ENCODE data around the gene ZBTB40.

ZBTB40 gene

GRCh38 chr1:22563671-22564602, 112.3 kb downstream of the ZBTB40 start:
- DNase-seq = no peak

GRCh38 chr1:22566161-22566560, 114.5 kb downstream of the ZBTB40 start:
- no peak for DNase-seq

DNA sequence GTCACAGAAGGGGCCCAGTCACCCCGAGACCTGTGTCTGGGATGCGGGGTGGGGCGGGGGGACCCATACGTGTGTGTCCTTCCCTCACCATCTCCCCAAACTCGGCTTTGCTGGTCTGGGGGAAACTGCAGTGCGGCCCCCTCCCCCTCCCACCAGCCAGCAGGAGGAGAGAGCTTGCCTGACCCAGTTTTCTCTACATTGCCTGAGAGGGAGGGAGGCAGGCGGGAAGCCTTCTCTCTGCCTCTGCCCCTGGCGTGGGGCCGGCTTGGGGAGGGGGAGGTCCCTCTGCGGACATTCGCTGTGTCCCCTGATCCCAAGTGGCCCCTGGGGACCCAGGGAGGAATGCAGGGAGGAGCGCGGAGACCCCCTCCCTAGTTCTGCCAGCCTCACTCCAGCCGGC, 115.5 kb downstream of the ZBTB40 start:
- no peak for DNase-seq

- no peak for DNase-seq
Observed at GRCh38 chr1:22567994-22568393, 116.3 kb downstream of the ZBTB40 start.

GRCh38 chr1:22569269-22569668, 117.6 kb downstream of the ZBTB40 start:
- no peak for DNase-seq

GRCh38 chr1:22570140-22570909, 118.7 kb downstream of the ZBTB40 start:
- DNase-seq = no peak

DNA sequence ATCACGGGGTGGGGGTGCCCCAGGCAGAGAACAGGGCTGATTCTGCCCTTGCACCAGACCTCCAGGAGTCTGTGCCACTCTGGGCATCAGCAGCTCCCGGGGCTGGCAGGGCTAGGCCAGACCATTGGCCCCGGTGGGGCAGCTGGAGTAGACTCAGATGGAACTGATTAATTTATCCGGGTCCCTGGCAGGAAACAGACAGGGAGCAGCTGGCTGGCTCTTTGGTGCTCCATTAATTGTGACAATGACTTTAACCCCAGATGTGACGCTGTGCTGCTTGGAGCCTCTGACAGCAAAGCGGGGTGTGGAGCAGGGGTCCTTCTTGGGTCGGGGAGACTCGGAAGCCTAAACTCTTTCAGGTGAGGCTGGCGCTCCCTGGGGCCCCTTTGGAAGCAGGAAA, 121.2 kb downstream of the ZBTB40 start:
- DNase-seq = no peak

- DNase-seq = no peak
Observed at GRCh38 chr1:22573237-22573636, 121.6 kb downstream of the ZBTB40 start.

GRCh38 chr1:22575532-22576149, 124.0 kb downstream of the ZBTB40 start:
- no peak for DNase-seq

GRCh38 chr1:22576150-22576544, 124.5 kb downstream of the ZBTB40 start:
- no peak for DNase-seq

GRCh38 chr1:22576617-22577016, 125.0 kb downstream of the ZBTB40 start:
- no peak for DNase-seq

DNA sequence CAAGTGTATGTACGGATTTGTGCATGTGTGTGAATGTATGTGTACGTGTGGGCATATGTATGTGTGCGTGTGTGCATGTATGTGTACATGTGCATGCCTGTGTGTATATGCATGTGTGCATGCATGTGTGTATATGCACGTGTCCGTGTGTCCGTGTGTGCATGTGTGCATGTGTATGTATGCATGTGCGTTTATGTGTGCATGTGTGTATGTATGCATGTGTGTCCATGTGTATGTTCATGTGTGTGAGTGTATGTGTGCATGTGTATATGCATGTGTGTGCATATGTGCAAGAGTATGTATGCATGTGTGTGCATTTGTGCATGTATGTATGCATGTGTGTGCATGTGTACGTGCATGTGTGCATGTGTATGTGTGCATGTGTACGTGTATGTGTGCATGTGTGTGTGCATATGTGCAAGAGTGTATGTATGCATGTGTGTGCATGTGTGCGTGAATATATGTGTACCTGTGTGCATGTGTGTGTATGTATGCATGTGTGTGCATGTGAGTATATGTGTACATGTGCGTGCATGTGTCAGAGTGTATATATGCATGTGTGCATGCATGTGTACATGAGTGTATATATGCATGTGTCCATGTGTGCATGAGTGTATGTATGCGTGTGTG, 127.2 kb downstream of the ZBTB40 start:
- no peak for DNase-seq

- no peak for DNase-seq
Observed at GRCh38 chr1:22579541-22580155, 128.0 kb downstream of the ZBTB40 start.
